ENCODE results near the gene SYTL1.
A peak's percentile ranks its signal among the peaks of the same experiment; 100 is the strongest.

The SYTL1 gene

GRCh38 chr1:27299385-27300271 is 42.2 kb upstream of the SYTL1 start:
- DNase-seq (ENCODE audit: low read depth) = peak; percentile 100
- no peak overlapping the region for H3K4me3 ChIP-seq (ENCODE audit: low read length)
- no peak for TF ChIP-seq CTCF (IDR thresholded peaks at IDR 0.05; ENCODE audit: insufficient read depth, low read depth, low read length, missing control alignments)

GRCh38 chr1:27300341-27301051 is 41.3 kb upstream of the SYTL1 start:
- no peak overlapping the region for H3K4me3 ChIP-seq (ENCODE audit: low read length)
- TF ChIP-seq CTCF (IDR thresholded peaks at IDR 0.05; ENCODE audit: insufficient read depth, low read depth, low read length, missing control alignments) = peak; percentile 95
- DNase-seq (ENCODE audit: low read depth) = peak; percentile 86

- no peak overlapping the region for H3K4me3 ChIP-seq (ENCODE audit: low read length)
- no peak for TF ChIP-seq CTCF (IDR thresholded peaks at IDR 0.05; ENCODE audit: insufficient read depth, low read depth, low read length, missing control alignments)
- DNase-seq (ENCODE audit: low read depth) = no peak
These were observed 40.8 kb upstream of the SYTL1 start for GRCh38 chr1:27301052-27301422.

- no peak for DNase-seq (ENCODE audit: low read depth)
- TF ChIP-seq CTCF (IDR thresholded peaks at IDR 0.05; ENCODE audit: insufficient read depth, low read depth, low read length, missing control alignments) = no peak
- no peak overlapping the region for H3K4me3 ChIP-seq (ENCODE audit: low read length)
These were observed 40.1 kb upstream of the SYTL1 start for GRCh38 chr1:27301582-27302199.

GRCh38 chr1:27302612-27303011 is 39.2 kb upstream of the SYTL1 start:
- H3K4me3 ChIP-seq (ENCODE audit: low read length) = no peak overlapping the region
- DNase-seq (ENCODE audit: low read depth) = no peak
- no peak for TF ChIP-seq CTCF (IDR thresholded peaks at IDR 0.05; ENCODE audit: insufficient read depth, low read depth, low read length, missing control alignments)

- H3K4me3 ChIP-seq (ENCODE audit: low read length) = no peak overlapping the region
- no peak for DNase-seq (ENCODE audit: low read depth)
- no peak for TF ChIP-seq CTCF (IDR thresholded peaks at IDR 0.05; ENCODE audit: insufficient read depth, low read depth, low read length, missing control alignments)
These were observed 38.3 kb upstream of the SYTL1 start for GRCh38 chr1:27303509-27303908.

All from epithelial cell of esophagus (primary cell).